ENCODE measurements around the gene GRIP1.

GRIP1 gene

GRCh38 chr12:66692170-66692569, 13.3 kb upstream of the GRIP1 start:
- DNase-seq (ENCODE audit: low spot score), result no peak

- peak; percentile 26 for DNase-seq (ENCODE audit: low spot score)
Observed at GRCh38 chr12:66688846-66689439, 10.1 kb upstream of the GRIP1 start.

- no peak for DNase-seq (ENCODE audit: low spot score)
Observed at GRCh38 chr12:66684222-66684621, 5.3 kb upstream of the GRIP1 start.

DNA sequence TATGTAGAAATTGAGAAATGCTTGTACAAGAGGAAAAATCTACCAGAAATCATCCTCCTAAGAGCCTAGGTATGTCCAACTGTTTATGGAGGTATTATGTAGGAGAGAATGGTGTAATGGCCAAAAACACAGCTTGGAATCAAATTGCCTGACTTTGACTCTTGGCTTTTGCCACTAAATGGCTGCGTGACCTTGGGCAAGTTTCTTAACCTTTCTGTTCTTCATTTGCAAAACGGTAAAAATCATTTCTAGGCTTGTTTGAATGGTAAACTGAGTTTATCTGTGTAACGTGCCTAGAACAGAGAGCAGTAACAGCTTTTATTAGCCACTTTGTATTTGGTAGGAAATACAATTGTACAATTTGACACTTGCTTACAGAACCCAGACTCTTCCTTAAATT, 4.9 kb upstream of the GRIP1 start:
- no peak for DNase-seq (ENCODE audit: low spot score)

GRCh38 chr12:66683073-66683472, 4.2 kb upstream of the GRIP1 start:
- DNase-seq (ENCODE audit: low spot score), result no peak

GRCh38 chr12:66679461-66680084, 697 bp upstream of the GRIP1 start:
- DNase-seq (ENCODE audit: low spot score), result no peak

DNA sequence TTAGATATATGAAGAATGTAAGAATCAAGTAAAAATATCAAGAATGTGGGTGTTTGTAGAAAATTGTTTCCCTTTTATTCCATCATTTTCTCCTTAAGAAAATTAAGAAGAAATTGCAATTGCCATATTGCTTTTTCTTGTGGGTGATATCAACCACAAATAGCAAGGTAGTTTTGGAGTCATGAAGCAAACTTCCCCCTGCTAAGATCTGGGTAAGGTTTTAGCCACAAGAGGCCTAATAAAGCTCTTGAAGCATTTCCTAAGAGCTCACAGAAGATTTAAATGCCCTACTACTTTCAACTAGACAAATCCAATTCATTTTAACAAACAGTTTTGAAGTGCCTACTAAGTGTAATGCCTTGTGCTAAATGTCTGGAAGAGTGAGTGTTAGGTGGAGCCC, 2.6 kb downstream of the GRIP1 start:
- no peak for DNase-seq (ENCODE audit: low spot score)

DNA sequence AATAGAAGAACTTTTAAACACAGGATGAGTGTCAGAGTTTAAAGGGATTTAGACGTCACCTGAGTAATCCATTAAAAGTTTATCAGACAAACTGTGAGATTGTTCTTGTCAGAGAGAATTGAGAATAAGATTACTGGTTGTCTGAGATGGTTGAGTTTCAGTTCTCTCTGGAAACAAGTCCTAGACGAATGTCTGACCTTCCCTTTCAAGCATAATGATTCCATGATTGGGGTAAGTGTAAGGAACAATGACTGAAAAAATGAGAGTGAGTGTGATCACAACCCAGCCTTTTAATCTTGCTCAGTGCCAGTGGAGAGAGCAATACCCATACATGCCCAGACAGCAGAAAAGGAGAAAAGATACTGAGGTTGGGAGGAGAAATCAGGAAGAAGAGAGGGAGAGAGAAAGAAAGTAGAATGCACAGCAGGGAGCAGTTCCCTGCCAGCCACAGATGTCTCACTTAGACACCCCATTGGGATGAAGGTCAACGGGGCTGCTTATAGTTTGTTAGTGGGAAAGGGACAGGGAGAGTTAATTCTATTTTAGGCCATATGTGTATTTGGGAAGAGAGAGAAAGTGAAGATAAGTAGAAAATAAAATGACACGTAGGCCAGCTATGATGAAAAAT, 4.3 kb downstream of the GRIP1 start:
- DNase-seq (ENCODE audit: low spot score), result no peak

DNA sequence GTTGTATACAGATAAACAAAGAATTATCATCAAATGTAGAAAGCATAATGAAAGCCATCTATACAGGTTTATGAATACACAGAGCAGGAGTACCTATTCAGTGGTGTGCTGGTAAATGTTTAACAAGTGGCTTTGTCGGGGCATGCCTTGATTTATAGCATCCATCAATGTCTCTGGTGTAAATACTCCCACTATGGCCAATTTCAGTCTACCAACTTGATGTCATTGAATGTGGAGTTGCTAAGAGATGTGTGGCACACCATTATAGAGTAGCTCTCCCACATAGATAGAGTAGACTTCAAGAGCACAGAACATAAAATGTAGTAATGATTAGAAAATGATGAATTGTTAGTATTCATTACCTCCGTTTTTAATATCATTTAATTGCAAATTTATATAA, 9.3 kb downstream of the GRIP1 start:
- no peak for DNase-seq (ENCODE audit: low spot score)

DNA sequence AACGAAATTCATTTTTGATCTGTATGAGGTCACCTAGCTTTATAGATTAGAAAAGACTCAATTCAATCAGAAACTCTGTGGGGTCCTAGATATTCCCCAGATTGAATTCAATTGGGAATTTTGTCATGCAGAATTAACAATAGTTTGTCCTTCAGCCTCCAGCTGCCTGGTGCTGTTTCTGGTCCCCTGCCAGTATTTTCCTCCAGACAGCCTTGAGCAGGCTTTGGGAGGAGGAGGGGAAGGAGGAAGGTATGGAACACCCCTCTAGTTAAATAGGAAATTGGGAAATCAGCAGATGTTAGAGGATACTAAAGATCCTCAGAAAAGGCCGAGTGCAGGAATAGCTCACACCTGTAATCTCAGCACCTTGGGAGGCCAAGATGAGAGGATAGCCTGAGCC, 10.6 kb downstream of the GRIP1 start:
- DNase-seq (ENCODE audit: low spot score), result no peak

DNA sequence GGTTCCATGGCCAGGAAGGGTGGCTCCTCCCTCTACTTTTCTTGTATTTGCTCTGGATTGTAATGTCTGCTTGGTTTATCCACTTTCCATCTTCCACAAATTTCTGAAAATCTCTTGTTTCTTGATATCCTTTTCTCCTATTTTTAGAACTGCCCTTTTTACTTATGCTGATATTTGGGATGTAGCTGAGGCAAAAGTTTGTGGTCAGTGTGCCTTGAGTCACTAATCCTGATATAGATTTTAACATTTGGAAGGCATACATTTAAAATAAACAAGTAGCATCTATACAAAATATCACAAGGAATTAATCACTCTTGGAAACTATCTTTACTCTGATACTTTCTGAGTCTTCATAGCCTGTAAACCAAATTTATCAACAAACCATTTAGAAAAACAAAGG, 11.0 kb downstream of the GRIP1 start:
- no peak for DNase-seq (ENCODE audit: low spot score)

- no peak for DNase-seq (ENCODE audit: low spot score)
Observed at GRCh38 chr12:66666481-66666880, 12.4 kb downstream of the GRIP1 start.

GRCh38 chr12:66665435-66665985, 13.4 kb downstream of the GRIP1 start:
- DNase-seq (ENCODE audit: low spot score), result no peak

DNA sequence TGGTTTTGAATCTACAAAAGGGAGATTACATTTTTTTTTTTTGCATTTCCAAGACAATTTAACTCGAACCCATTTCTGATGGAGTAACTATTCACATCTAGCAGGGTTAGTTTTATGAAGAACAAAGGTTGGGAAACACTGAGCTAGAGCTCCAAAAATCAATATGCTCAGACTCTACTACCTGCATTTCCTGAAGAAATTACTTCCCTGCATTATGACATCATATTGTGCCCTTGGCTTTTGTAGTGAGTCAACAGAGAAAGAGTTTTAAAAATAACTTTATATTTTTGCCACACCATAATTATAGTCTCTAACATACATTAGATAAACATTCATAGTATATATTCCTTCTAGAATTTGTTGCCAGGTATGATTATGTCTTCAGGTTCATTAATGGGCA, 14.8 kb downstream of the GRIP1 start:
- no peak for DNase-seq (ENCODE audit: low spot score)

DNA sequence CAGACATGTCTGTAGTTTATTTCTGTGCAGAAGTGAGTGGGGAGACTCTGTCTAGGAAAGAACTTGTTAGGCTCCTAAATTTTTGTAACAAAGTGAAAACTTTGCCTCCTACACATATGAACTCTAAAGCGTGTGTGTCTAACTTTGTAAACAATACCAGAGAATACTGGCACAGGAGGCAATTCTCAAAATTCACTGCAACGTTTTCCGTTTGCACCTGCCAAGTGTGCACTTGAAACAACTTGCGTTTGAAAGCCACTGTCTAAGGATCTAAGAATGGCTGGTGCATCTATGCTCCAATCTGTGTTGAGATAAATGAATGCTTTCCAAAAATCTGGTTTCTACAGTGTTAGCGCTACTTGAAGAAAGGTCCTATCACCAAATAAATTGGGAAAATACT, 15.3 kb downstream of the GRIP1 start:
- DNase-seq (ENCODE audit: low spot score), result no peak

- DNase-seq (ENCODE audit: low spot score), result no peak
Observed at GRCh38 chr12:66662729-66663128, 16.1 kb downstream of the GRIP1 start.

DNA sequence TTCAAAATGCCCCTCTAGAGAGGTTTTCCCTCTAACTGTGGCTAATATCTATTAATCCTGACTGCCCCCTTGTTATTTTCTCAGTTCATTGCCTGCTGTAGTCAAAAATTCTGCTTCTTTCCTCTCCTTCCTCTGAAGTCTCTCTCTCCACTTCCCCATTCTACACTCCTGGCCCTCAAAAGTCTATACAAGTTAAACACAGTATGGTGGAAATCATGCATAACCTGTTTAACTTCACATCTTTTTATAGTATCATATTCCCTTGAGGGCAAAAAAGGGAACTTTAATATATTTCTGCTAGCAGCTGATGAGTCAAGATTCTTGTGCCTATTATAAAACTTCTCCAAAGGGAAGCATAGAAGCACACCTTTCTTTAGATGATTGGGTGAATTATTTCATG, 16.7 kb downstream of the GRIP1 start:
- no peak for DNase-seq (ENCODE audit: low spot score)

- DNase-seq (ENCODE audit: low spot score), result no peak
Observed at GRCh38 chr12:66661357-66661756, 17.5 kb downstream of the GRIP1 start.

- DNase-seq (ENCODE audit: low spot score), result no peak
Observed at GRCh38 chr12:66653796-66654195, 25.1 kb downstream of the GRIP1 start.

DNA sequence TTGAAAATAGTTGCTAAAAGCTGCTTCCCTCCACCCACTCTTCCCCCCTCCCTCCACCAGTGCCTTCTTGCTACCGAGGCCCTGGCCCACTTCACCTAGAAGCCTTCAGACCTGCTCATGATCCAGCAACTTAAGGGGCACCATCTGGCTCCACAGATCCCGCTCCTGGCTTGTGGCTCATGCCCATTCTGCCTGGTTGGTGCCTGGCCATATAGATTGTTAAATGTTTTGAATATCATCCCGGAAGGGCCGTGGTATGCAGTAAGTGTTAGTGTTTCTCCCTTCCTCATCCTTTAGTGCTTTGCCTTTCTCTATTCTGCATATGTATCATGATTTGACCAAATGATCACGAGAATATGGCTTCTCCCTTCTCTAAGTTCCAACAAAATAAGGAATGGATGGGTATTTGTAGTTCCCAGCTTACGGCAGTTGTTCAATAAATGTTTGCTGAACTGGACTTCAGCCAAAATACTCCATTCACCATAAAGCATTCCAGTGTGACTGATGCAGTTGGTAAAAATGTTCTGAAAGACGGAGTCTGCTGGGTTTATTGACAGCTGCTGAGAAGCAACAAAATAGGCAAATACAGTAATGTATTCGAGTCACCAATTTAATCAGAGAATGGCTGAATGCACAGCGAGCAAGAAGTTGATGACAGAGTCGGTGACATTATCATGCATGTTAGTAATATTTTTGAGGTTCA, 30.7 kb downstream of the GRIP1 start:
- DNase-seq (ENCODE audit: low spot score), result no peak

- DNase-seq (ENCODE audit: low spot score), result no peak
Observed at GRCh38 chr12:66647034-66647691, 31.7 kb downstream of the GRIP1 start.

DNA sequence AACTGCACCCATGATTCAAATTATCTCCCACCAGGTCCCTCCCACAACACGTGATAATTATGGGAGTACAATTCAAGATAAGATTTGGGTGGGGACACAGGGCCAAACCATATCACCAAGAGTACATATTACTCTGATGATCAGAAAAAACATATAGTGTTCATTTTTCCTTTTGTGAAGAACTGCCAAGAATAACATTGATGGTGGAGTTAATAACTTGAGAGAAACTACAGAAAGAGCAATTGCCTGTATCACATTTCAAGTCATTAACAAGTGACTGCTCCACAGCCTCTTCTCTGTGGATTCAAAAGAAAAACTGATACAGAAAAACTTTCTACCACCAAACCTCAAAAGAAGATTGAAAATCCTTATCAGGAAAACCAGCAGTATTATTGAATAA, 34.7 kb downstream of the GRIP1 start:
- DNase-seq (ENCODE audit: low spot score), result no peak

All from globus pallidus (tissue), 1 donor.